Stromal cell of bone marrow (primary cell): ENCODE measurements around the gene MYH4.

ENCODE experiments used
- DNase-seq: peaks from one replicate; pipeline ENCODE4 v3.0.0-alpha.2; 2012; ENCODE audit warnings: low read depth

MYH4 gene

GRCh38 chr17:10421900-10422542 lies 47.3 kb downstream of the MYH4 start, which contains the start of gene MYH8:
Gene MYH8 (minus strand): TSS chr17:10421950. CDS start chr17:10420227, 1,723 bp downstream.
- DNase-seq, result no peak

DNA sequence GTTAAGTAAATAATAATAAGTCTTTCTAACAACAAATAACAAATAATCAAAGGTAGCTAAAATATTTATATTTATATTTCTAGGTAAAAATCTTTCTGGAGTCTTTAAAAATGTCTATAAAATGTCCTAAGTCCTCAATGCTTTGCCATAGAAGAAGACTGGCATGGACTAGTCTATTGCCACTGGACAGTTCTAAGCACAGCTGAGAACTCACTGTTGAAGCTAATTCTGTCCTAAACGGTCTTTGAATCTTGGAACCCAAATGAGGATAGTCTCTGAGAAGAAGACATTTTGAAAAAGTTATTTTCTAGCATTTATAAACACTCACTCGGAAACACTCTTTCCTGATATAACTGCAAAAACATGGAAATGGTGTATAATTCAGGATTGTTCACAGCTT lies 48.1 kb downstream of the MYH4 start:
- DNase-seq, result no peak

GRCh38 chr17:10420811-10421210 lies 48.5 kb downstream of the MYH4 start:
- DNase-seq, result no peak

GRCh38 chr17:10417431-10417830 lies 51.9 kb downstream of the MYH4 start:
- DNase-seq, result no peak

DNA sequence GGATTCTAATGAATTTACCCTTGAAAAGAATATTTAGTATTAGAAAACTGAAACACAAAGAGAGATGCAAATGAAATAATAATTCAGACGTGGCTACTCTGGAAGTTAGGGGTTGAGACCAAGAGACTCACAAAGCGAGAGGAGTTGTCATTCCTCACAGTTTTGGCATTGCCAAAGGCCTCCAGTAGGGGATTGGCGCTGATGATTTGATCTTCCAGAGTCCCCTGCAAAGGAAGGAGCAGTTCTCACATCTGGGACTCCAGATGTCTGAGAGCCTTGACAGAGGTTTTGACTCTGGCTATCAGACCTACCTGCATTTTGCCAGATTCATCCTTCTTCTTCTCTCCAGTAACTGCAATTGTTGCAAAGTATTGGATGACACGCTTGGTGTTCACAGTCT lies 54.2 kb downstream of the MYH4 start:
- DNase-seq, result no peak

GRCh38 chr17:10403589-10403988 lies 65.8 kb downstream of the MYH4 start:
- DNase-seq, result no peak

DNA sequence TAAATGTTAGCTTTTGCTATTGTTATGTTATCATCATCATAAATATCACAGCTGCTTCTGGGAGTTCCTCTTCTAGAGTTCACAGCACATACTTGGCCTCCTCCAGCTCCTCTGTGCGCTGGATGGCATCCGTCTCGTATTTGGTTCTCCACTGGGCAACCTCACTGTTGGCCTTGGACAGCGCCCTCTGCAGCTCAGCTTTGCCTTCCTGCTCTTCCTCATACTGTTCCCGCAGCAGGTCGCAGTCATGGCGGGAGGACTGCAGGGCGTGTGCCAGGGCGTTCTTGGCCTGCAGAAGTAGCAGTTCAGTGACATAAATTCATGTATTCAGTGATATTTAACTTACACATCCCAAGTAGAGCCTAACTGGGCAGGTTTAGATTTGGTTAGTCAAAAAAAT lies 71.0 kb downstream of the MYH4 start:
- DNase-seq, result no peak

- no peak for DNase-seq
These were observed 72.7 kb downstream of the MYH4 start for GRCh38 chr17:10396524-10397163.

GRCh38 chr17:10394201-10394887 lies 75.0 kb downstream of the MYH4 start:
- DNase-seq, result no peak
